Measurements from ENCODE around the gene TBC1D1.

DNA sequence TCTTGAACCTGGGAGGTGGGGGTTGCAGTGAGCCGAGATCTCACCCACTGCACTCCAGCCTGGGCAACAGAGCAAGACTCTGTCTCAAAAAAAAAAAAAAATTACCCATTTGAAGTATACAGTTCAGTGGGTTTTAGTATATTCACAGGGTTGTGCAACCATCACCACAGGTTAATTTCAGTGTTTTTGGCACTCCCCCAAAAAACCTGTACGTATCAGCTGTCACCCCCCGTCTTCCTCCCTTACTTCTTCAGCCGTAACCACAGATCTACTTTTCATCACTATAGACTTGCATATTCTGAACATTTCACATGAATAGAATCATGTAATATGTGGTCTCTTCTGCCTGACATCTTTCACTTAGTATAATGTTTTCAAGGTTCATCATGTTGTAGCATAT, 57.7 kb downstream of the TBC1D1 start:
- TF ChIP-seq, protein P1, sequence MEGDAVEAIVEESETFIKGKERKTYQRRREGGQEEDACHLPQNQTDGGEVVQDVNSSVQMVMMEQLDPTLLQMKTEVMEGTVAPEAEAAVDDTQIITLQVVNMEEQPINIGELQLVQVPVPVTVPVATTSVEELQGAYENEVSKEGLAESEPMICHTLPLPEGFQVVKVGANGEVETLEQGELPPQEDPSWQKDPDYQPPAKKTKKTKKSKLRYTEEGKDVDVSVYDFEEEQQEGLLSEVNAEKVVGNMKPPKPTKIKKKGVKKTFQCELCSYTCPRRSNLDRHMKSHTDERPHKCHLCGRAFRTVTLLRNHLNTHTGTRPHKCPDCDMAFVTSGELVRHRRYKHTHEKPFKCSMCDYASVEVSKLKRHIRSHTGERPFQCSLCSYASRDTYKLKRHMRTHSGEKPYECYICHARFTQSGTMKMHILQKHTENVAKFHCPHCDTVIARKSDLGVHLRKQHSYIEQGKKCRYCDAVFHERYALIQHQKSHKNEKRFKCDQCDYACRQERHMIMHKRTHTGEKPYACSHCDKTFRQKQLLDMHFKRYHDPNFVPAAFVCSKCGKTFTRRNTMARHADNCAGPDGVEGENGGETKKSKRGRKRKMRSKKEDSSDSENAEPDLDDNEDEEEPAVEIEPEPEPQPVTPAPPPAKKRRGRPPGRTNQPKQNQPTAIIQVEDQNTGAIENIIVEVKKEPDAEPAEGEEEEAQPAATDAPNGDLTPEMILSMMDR (conservative IDR thresholded peaks at IDR 0.05; ENCODE audit: low read depth, low read length), result no peak
- no peak for TF ChIP-seq EZH2 (IDR thresholded peaks at IDR 0.05; ENCODE audit: borderline replicate concordance, low read depth, low read length, poor library complexity, severe bottlenecking)
